K562 (cell line): Measurements from ENCODE around the gene HEMK1. TPM values are rescaled to one million over a fixed set of nuclear protein-coding genes. Genes with fewer than 3 reads are reported as not detected.
A peak's percentile ranks its signal among the peaks of the same experiment; 100 is the strongest.

Experiments used
- ATAC-seq: fragments of 200-7000 bp; cut with Tn5 transposase; 3 replicates; pipeline ENCODE4 v1.9.1; 2020; ENCODE audit warnings: moderate library complexity
- BruUV-seq: library from RNA; stranded (reverse); fragments of 400-500 nt; replicated peaks from 2 replicates; lab custom pipeline; 2021; lab: Mats Ljungman, UMichigan
- CTCF ChIA-PET: fragments of 300-600 bp; formaldehyde crosslinking; extraction: SDS; loops from one replicate; lab custom pipeline; 2021; ENCODE audit warnings: low intra/inter-chr PET ratio; lab: Yijun Ruan, JAX
- POLR2A ChIA-PET: fragments of 300-600, 350-650 bp; sonication (Branson Sonifier 250); formaldehyde crosslinking; extraction: SDS; loops from one replicate; lab custom pipeline; 2021; ENCODE audit warnings: antibody characterized with exemption, inconsistent platforms; lab: Yijun Ruan, JAX
- DNase-seq, 4 experiments: peaks; one replicate each; pipeline versions ENCODE4 v3.0.0 to v3.0.0-alpha.2; 2011 to 2018; ENCODE audit warnings: low spot score in 3 of 4, mixed read lengths in 3 of 4; ENCODE audit errors: extremely low read depth in 1 of 4
- FAIRE-seq: peaks from 2 replicates; lab custom pipeline; 2011; peaks lifted over from hg19 to GRCh38; lab: Jason Lieb, UNC
- H2AFZ ChIP-seq: 2 replicates; pipeline ENCODE4 v1.6.0; 2011; ENCODE audit warnings: low read depth, low read length, control low read depth, inconsistent platforms
- H3K27ac ChIP-seq: fragments of 200-600 bp; 3 replicates; pipeline ENCODE4 v1.8.0; 2011; ENCODE audit warnings: low read depth, mild to moderate bottlenecking, control low read depth, inconsistent platforms, low read length, moderate library complexity, mixed read lengths; ENCODE audit errors: extremely low read depth
- H3K27me3 ChIP-seq, 2 experiments: fragments of 300-600 bp in 1 of 2; 2 replicates in 1 of 2; 3 replicates in 1 of 2; pipeline versions ENCODE4 v1.6.0 to v1.8.0; 2011; ENCODE audit warnings: inconsistent platforms in 2 of 2, low read length in 2 of 2, mild to moderate bottlenecking in 1 of 2, mixed read lengths in 1 of 2, moderate library complexity in 1 of 2; ENCODE audit not compliant: control insufficient read depth in 2 of 2, insufficient read depth in 2 of 2
- H3K36me3 ChIP-seq: fragments of 300-600 bp; 3 replicates; pipeline ENCODE4 v1.8.0; 2011; ENCODE audit warnings: mild to moderate bottlenecking, low read length, inconsistent platforms; ENCODE audit not compliant: control insufficient read depth, insufficient read depth
- H3K4me1 ChIP-seq, 2 experiments: fragments of 200-600 bp in 1 of 2; replicated peaks in 1 of 2; 2 replicates in 1 of 2; 3 replicates in 1 of 2; pipeline versions ENCODE4 v1.5.1 to v1.8.0; 2011; ENCODE audit warnings: inconsistent platforms in 2 of 2, low read length in 2 of 2, mild to moderate bottlenecking in 1 of 2, mixed read lengths in 1 of 2, moderate library complexity in 1 of 2; ENCODE audit not compliant: control insufficient read depth in 2 of 2, insufficient read depth in 2 of 2
- H3K4me2 ChIP-seq: 2 replicates; pipeline ENCODE4 v1.6.1; 2011; ENCODE audit warnings: low read length, control low read depth, inconsistent platforms, mixed read lengths; ENCODE audit not compliant: insufficient read depth
- H3K4me3 ChIP-seq: fragments of 200-600 bp; sonication (generic), shearing (Covaris generic); 2 replicates; pipeline ENCODE4 v1.5.1; 2016; ENCODE audit warnings: control low read depth, inconsistent platforms
- H3K79me2 ChIP-seq: fragments of 200-600 bp; 3 replicates; pipeline ENCODE4 v1.8.0; 2011; ENCODE audit warnings: low read length, inconsistent platforms; ENCODE audit not compliant: control insufficient read depth, insufficient read depth
- H3K9ac ChIP-seq, 2 experiments: 2 replicates each; pipeline versions ENCODE4 v1.6.0 to v1.6.1; 2011; ENCODE audit warnings: low read depth in 2 of 2, low read length in 2 of 2, control low read depth in 1 of 2, inconsistent platforms in 1 of 2, mild to moderate bottlenecking in 1 of 2, mixed read lengths in 1 of 2; ENCODE audit not compliant: insufficient read depth in 1 of 2
- H3K9me1 ChIP-seq: one replicate; pipeline ENCODE4 v1.6.0; 2011; ENCODE audit warnings: inconsistent platforms, mild to moderate bottlenecking, low read length, moderate library complexity; ENCODE audit not compliant: control insufficient read depth, insufficient read depth
- H3K9me3 ChIP-seq: replicated peaks from 2 replicates; pipeline ENCODE4 v1.5.1; 2011; ENCODE audit warnings: low read depth, low read length, inconsistent platforms; ENCODE audit not compliant: control insufficient read depth, insufficient read depth
- H4K20me1 ChIP-seq: replicated peaks from 2 replicates; pipeline ENCODE4 v1.6.1; 2011; ENCODE audit warnings: low read length, inconsistent platforms, mixed read lengths; ENCODE audit not compliant: control insufficient read depth, insufficient read depth
- CAMTA2 ChIP-seq: fragments of 250-450 bp; sonication (Bioruptor Pico); conservative IDR thresholded peaks from 2 replicates; pipeline ENCODE4 v1.5.1; 2022
- CHD1 ChIP-seq: fragments of 200-600 bp; sonication (generic); IDR thresholded peaks from one replicate; pipeline ENCODE4 v1.6.1; 2012; ENCODE audit warnings: mild to moderate bottlenecking, moderate library complexity, low read length, inconsistent platforms
- CSDE1 ChIP-seq, 2 experiments: fragments of 450-650 bp; IDR thresholded peaks; 2 replicates each; pipeline ENCODE4 v1.6.1; 2016; ENCODE audit warnings: mild to moderate bottlenecking in 1 of 2
- EHMT2 ChIP-seq: fragments of 450-650 bp; IDR thresholded peaks from 2 replicates; pipeline ENCODE4 v1.6.1; 2018; ENCODE audit warnings: antibody characterized with exemption
- FOXK1 ChIP-seq: sonication (generic); formaldehyde crosslinking; IDR thresholded peaks from 2 replicates; pipeline ENCODE4 v1.8.0; 2022; ENCODE audit warnings: missing genetic modification reagents, mild to moderate bottlenecking, borderline replicate concordance
- ILF3 ChIP-seq: fragments of 450-650 bp; IDR thresholded peaks from 2 replicates; pipeline ENCODE4 v1.6.1; 2018; ENCODE audit warnings: antibody characterized with exemption, mild to moderate bottlenecking, moderate library complexity, borderline replicate concordance
- NFIX ChIP-seq: fragments of 250-450 bp; sonication (Bioruptor Pico); IDR thresholded peaks from 2 replicates; pipeline ENCODE4 v1.4.0; 2020; ENCODE audit warnings: low read depth, mild to moderate bottlenecking, moderate library complexity
- OTX1 ChIP-seq: fragments of 450-650 bp; formaldehyde crosslinking; IDR thresholded peaks from 2 replicates; pipeline ENCODE4 v1.4.0; 2022; ENCODE audit warnings: mild to moderate bottlenecking
- SIN3B ChIP-seq: fragments of 450-650 bp; IDR thresholded peaks from 2 replicates; pipeline ENCODE4 v1.6.1; 2017; ENCODE audit warnings: low read depth, mild to moderate bottlenecking, moderate library complexity
- SLC30A9 ChIP-seq: fragments of 250-450 bp; sonication (Bioruptor Pico); IDR thresholded peaks from 2 replicates; pipeline ENCODE4 v1.8.0; 2022; ENCODE audit warnings: mild to moderate bottlenecking, moderate library complexity
- TAF7 ChIP-seq: fragments of 450-650 bp; IDR thresholded peaks from 2 replicates; pipeline ENCODE4 v1.6.1; 2016; ENCODE audit warnings: missing genetic modification characterization, missing compliant biosample characterization
- ZNF408 ChIP-seq: fragments of 250-450 bp; sonication (Bioruptor Pico); IDR thresholded peaks from 2 replicates; pipeline ENCODE4 v1.4.0; 2020; ENCODE audit warnings: low read depth, mild to moderate bottlenecking, moderate library complexity
- WGBS: fragments of 100-300 bp; shearing (Covaris generic); methylation state at CpG from one replicate; pipeline ENCODE4 v1.1.6; 2016; ENCODE audit warnings: low coverage, mixed read lengths; ENCODE audit not compliant: insufficient coverage; ENCODE audit errors: missing lambda C conversion rate; 5-methylcytosine and 5-hydroxymethylcytosine counted together
- in situ Hi-C: fragments of 300-500 bp; cut with MboI; formaldehyde crosslinking; loops from 4 replicates; pipeline ENCODE4 v1.15.0; 2018; ENCODE audit warnings: inconsistent platforms, mixed read lengths
- intact Hi-C: fragments of 100-400 bp; cut with micrococcal nuclease; formaldehyde crosslinking; loops from 2 replicates; pipeline ENCODE4 v1.14.2; 2022
- polyA plus RNA-seq, 8 experiments: library from polyadenylated mRNA; depleted of rRNA in 4 of 8; stranded (reverse) in 5 of 8; unstranded in 3 of 8; fragments of >200 nt; fragmentation: Nextera tagmentation in 2 of 8; fragmentation: Illumina TruSeq in 1 of 8; extraction: Ambion mirVana in 2 of 8; extraction: Trizol in 1 of 8; gene quantifications; 2 replicates each; pipeline versions ENCODE4 v1.2.1 to v1.2.3, GENCODE V29; 2011 to 2014; ENCODE audit warnings: inconsistent platforms in 1 of 8, missing spikeins in 1 of 8
- total RNA-seq, 7 experiments: library from RNA; depleted of rRNA in 6 of 7; stranded (reverse); fragments of >200 nt in 6 of 7; fragmentation: Illumina TruSeq in 2 of 7; extraction: Trizol in 2 of 7; gene quantifications; 2 replicates each; pipeline versions ENCODE4 v1.2.1 to v1.2.3, GENCODE V29; 2011 to 2021; ENCODE audit warnings: low replicate concordance in 1 of 7
- TF ChIP-seq, protein P1 (sequence below), 2 experiments: IDR thresholded peaks; 2 replicates each; pipeline ENCODE4 v1.6.1; 2012; ENCODE audit warnings: improper control_type of control experiment in 2 of 2, low read depth in 2 of 2, low read length in 2 of 2, borderline replicate concordance in 1 of 2
- TF ChIP-seq, protein P2 (sequence below): fragments of 250-450 bp; sonication (Bioruptor Pico); IDR thresholded peaks from 2 replicates; pipeline ENCODE4 v1.6.1; 2021; ENCODE audit warnings: mild to moderate bottlenecking

Gene HEMK1
- total and polyA plus RNA-seq, 9 of the 15 experiments (the other 6 are each of a cell fraction or from before 2014, with no cell fraction given) = 2.0 to 16.8 (median 11.4) TPM

- TF ChIP-seq EHMT2 (no peak), TAF7 (tag) (no peak), CAMTA2 (CRISPR knock-in tag) (no peak), ZNF408 (CRISPR knock-in tag) (no peak)
- TF ChIP-seq, all 486 proteins: peak for 0
- intact Hi-C loops (no loop called here), in situ Hi-C loops (no loop called here)
- no peaks in the 10 kb centered on the region for H3K36me3 ChIP-seq
- no TSS peak for BruUV-seq
- H3K27me3 ChIP-seq = no peaks in the 10 kb centered on the region
- no peak overlapping the region for H3K4me2 ChIP-seq
- H3K9ac ChIP-seq = no peak overlapping the region
- no peak overlapping the region for H3K27ac ChIP-seq
- no peaks in the 10 kb centered on the region for H3K9me3 ChIP-seq
- H3K4me3 ChIP-seq = no peak overlapping the region
- POLR2A ChIA-PET = no interaction called here
- H4K20me1 ChIP-seq = no peaks in the 10 kb centered on the region
- no peaks in the 10 kb centered on the region for H3K9me1 ChIP-seq
- CTCF ChIA-PET = no interaction called here
- ATAC-seq = no peak
- peaks cover 2 to 12% of the 10 kb centered on the region in 2 experiments; a peak in 4 of 5 replicates for H3K4me1 ChIP-seq
- FAIRE-seq = no peak
- WGBS = 17% methylated on average over 2 of the region's 2 CpGs
- no peak for DNase-seq
- H3K79me2 ChIP-seq = no peaks in the 10 kb centered on the region
- H2AFZ ChIP-seq = no peak overlapping the region
Measured at GRCh38 chr3:50562861-50563260, 6.5 kb upstream of the HEMK1 start.

GRCh38 chr3:50563867-50564266, 5.5 kb upstream of the HEMK1 start:
- H3K4me2 ChIP-seq = no peak overlapping the region
- no peak overlapping the region for H3K4me3 ChIP-seq
- BruUV-seq = no TSS peak
- peaks cover 8 to 18% of the 10 kb centered on the region in 2 experiments; a peak in 4 of 5 replicates for H3K4me1 ChIP-seq
- FAIRE-seq (no peak), DNase-seq (no peak), ATAC-seq (no peak)
- peak overlapping the region in 1 of 2 experiments; percentile 26; a peak in 1 of 4 replicates for H3K9ac ChIP-seq
- TF ChIP-seq FOXK1 (no peak), CSDE1 (IDR thresholded peaks at IDR 0.05) (no peak), ILF3 (no peak), CHD1 (no peak), OTX1 (CRISPR knock-in tag) (no peak), SLC30A9 (CRISPR knock-in tag) (no peak), SIN3B (no peak), NFIX (CRISPR knock-in tag) (no peak)
- TF ChIP-seq, protein P1, sequence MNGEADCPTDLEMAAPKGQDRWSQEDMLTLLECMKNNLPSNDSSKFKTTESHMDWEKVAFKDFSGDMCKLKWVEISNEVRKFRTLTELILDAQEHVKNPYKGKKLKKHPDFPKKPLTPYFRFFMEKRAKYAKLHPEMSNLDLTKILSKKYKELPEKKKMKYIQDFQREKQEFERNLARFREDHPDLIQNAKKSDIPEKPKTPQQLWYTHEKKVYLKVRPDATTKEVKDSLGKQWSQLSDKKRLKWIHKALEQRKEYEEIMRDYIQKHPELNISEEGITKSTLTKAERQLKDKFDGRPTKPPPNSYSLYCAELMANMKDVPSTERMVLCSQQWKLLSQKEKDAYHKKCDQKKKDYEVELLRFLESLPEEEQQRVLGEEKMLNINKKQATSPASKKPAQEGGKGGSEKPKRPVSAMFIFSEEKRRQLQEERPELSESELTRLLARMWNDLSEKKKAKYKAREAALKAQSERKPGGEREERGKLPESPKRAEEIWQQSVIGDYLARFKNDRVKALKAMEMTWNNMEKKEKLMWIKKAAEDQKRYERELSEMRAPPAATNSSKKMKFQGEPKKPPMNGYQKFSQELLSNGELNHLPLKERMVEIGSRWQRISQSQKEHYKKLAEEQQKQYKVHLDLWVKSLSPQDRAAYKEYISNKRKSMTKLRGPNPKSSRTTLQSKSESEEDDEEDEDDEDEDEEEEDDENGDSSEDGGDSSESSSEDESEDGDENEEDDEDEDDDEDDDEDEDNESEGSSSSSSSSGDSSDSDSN (IDR thresholded peaks at IDR 0.05; ENCODE audit: borderline replicate concordance in 1 of 2, low read depth in 2 of 2, low read length in 2 of 2) = no peak
- TF ChIP-seq, protein P2, sequence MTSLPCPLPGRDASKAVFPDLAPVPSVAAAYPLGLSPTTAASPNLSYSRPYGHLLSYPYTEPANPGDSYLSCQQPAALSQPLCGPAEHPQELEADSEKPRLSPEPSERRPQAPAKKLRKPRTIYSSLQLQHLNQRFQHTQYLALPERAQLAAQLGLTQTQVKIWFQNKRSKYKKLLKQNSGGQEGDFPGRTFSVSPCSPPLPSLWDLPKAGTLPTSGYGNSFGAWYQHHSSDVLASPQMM (CRISPR knock-in tag) = no peak
- H4K20me1 ChIP-seq = no peaks in the 10 kb centered on the region
- ChIA-PET POLR2A (no interaction called here), CTCF (no interaction called here)
- H3K27me3 ChIP-seq = no peaks in the 10 kb centered on the region
- intact Hi-C loops = no loop called here
- no peaks in the 10 kb centered on the region for H3K9me3 ChIP-seq
- in situ Hi-C loops = no loop called here
- no peak overlapping the region for H2AFZ ChIP-seq
- WGBS = 17% methylated on average over 2 of the region's 2 CpGs
- no peaks in the 10 kb centered on the region for H3K36me3 ChIP-seq
- no peaks in the 10 kb centered on the region for H3K9me1 ChIP-seq
- H3K27ac ChIP-seq = no peak overlapping the region
- no peaks in the 10 kb centered on the region; the same call in 2 of the 3 replicates for H3K79me2 ChIP-seq
